HepG2 (cell line): ENCODE data around the gene MAJIN. TPM values are rescaled to one million over a fixed set of nuclear protein-coding genes. Genes with fewer than 3 reads are reported as not detected.

Experiments
- AGO2 ChIP-seq: fragments of 200-400 bp; formaldehyde crosslinking; optimal IDR thresholded peaks from 2 replicates; pipeline ENCODE3; 2017; ENCODE audit warnings: mild to moderate bottlenecking, low read depth, low read length, moderate library complexity
- ARNTL ChIP-seq: sonication (generic); formaldehyde crosslinking; IDR thresholded peaks from 2 replicates; pipeline ENCODE4 v1.4.0; 2020; ENCODE audit warnings: mild to moderate bottlenecking, missing genetic modification reagents
- CENPX ChIP-seq: sonication (generic); formaldehyde crosslinking; IDR thresholded peaks from 2 replicates; pipeline ENCODE4 v1.9.0; 2021; ENCODE audit warnings: mild to moderate bottlenecking, missing genetic modification reagents, moderate library complexity
- EZH2 ChIP-seq: conservative IDR thresholded peaks from 2 replicates; pipeline ENCODE4 v1.6.1; 2012; ENCODE audit warnings: mild to moderate bottlenecking, low read depth, low read length, moderate library complexity
- FOSL1 ChIP-seq: sonication (generic); formaldehyde crosslinking; IDR thresholded peaks from 2 replicates; pipeline ENCODE4 v1.9.0; 2021; ENCODE audit warnings: missing genetic modification reagents, borderline replicate concordance
- HOXA7 ChIP-seq: sonication (generic); formaldehyde crosslinking; IDR thresholded peaks from 2 replicates; pipeline ENCODE4 v1.8.1; 2022; ENCODE audit warnings: mild to moderate bottlenecking, missing genetic modification reagents, moderate library complexity
- NCOA5 ChIP-seq: sonication (generic); formaldehyde crosslinking; IDR thresholded peaks from 2 replicates; pipeline ENCODE4 v1.4.0; 2020; ENCODE audit warnings: missing genetic modification reagents
- SATB2 ChIP-seq: sonication (generic); formaldehyde crosslinking; IDR thresholded peaks from 2 replicates; pipeline ENCODE4 v1.5.0; 2020; ENCODE audit warnings: missing genetic modification reagents
- SMAD1 ChIP-seq: sonication (generic); formaldehyde crosslinking; IDR thresholded peaks from 2 replicates; pipeline ENCODE4 v1.4.0; 2020; ENCODE audit warnings: missing genetic modification reagents, low read depth, mild to moderate bottlenecking, borderline replicate concordance
- ZBTB1 ChIP-seq: sonication (generic); formaldehyde crosslinking; IDR thresholded peaks from 2 replicates; pipeline ENCODE4 v1.4.0; 2020; ENCODE audit warnings: missing genetic modification reagents, borderline replicate concordance
- ZIK1 ChIP-seq: sonication (generic); formaldehyde crosslinking; IDR thresholded peaks from 2 replicates; pipeline ENCODE4 v1.5.0; 2020; ENCODE audit warnings: mild to moderate bottlenecking, low read depth, missing genetic modification reagents, borderline replicate concordance
- ZNF253 ChIP-seq: sonication (generic); formaldehyde crosslinking; IDR thresholded peaks from 2 replicates; pipeline ENCODE4 v1.8.0; 2022; ENCODE audit warnings: mild to moderate bottlenecking, missing genetic modification reagents, borderline replicate concordance
- ZNF383 ChIP-seq: sonication (generic); formaldehyde crosslinking; IDR thresholded peaks from 2 replicates; pipeline ENCODE4 v1.4.0; 2020; ENCODE audit warnings: missing genetic modification reagents, mild to moderate bottlenecking, borderline replicate concordance
- ZNF577 ChIP-seq: sonication (generic); formaldehyde crosslinking; IDR thresholded peaks from 2 replicates; pipeline ENCODE4 v1.4.0; 2020; ENCODE audit warnings: mild to moderate bottlenecking, low read depth, missing genetic modification reagents, borderline replicate concordance
- ZNF720 ChIP-seq: sonication (generic); formaldehyde crosslinking; IDR thresholded peaks from 2 replicates; pipeline ENCODE4 v1.4.0; 2020; ENCODE audit warnings: missing genetic modification reagents
- ZNF782 ChIP-seq: sonication (generic); formaldehyde crosslinking; IDR thresholded peaks from 2 replicates; pipeline ENCODE4 v1.4.0; 2020; ENCODE audit warnings: missing genetic modification reagents, mild to moderate bottlenecking, borderline replicate concordance
- ZNF792 ChIP-seq: IDR thresholded peaks from 2 replicates; pipeline ENCODE4 v1.6.1; 2016
- polyA plus RNA-seq, 8 experiments: library from polyadenylated mRNA; depleted of rRNA in 3 of 8; stranded (reverse) in 7 of 8; unstranded in 1 of 8; fragments of >200 nt; fragmentation: Illumina TruSeq in 4 of 8; extraction: Trizol in 4 of 8; gene quantifications; 2 replicates each; pipeline versions ENCODE4 v1.2.1 to v1.2.3, GENCODE V29; 2011 to 2016; ENCODE audit warnings: low read depth in 4 of 8, missing spikeins in 1 of 8, mixed read lengths in 1 of 8; ENCODE audit not compliant: insufficient read depth in 1 of 8
- total RNA-seq, 5 experiments: library from RNA; depleted of rRNA; stranded (reverse); fragments of >200 nt; fragmentation: Illumina TruSeq; extraction: Trizol; gene quantifications; 2 replicates each; pipeline ENCODE4 v1.2.3, GENCODE V29; 2016; ENCODE audit warnings: low read depth in 1 of 5
- TF ChIP-seq, protein P1 (sequence below), 2 experiments: sonication (generic) in 1 of 2; formaldehyde crosslinking in 1 of 2; IDR thresholded peaks; 2 replicates each; pipeline versions ENCODE4 v1.6.1 to v1.9.0; 2014 to 2022; ENCODE audit warnings: antibody characterized with exemption in 1 of 2, borderline replicate concordance in 1 of 2, inconsistent platforms in 1 of 2, low read depth in 1 of 2, missing genetic modification reagents in 1 of 2
- TF ChIP-seq, protein P2 (sequence below): IDR thresholded peaks from 2 replicates; pipeline ENCODE4 v1.6.1; 2018; ENCODE audit warnings: missing genetic modification reagents
- TF ChIP-seq, protein P3 (sequence below): sonication (generic); formaldehyde crosslinking; IDR thresholded peaks from 2 replicates; pipeline ENCODE4 v1.4.0; 2020; ENCODE audit warnings: missing genetic modification reagents

Gene MAJIN
- total and polyA plus RNA-seq, 2 of the 13 experiments (the other 11 are each of a cell fraction or from before 2014, with no cell fraction given) = not detected

DNA sequence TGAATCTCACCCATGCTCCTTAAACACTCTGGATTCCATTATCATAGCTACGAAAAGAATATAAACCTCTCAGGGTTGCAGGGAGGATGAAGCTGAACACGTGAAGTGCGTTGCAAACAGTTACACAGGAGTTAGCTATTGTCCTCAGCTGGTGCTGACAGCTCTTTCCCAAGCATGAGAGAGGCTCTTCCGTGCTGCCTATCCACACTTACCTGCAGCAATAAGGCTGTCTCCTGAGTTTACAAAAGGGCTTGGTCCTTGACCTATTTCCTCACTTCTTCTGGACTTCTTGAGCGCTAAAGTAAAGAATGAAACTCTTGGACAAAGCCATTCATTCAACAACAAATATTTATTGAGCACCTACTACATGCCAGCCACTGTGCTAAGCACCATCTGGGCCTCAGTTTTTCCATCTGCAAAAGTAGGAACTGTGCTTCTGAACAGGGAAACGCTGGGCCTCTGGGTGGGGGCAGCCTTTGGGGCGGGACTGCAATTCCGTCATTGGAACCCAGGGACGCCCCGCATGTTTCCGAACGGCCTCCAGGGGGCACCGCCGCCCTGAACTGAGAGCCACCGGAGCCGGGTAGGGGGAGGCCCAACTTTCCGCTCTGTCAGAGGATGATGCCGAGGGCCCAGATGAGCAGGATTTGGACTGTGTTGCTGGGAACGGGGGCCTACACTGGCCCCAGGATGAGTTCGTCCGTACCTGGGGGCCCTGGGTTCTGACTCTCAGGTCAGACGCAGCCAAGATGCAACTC, 41.4 kb upstream of the MAJIN start (continued):
- no peak for TF ChIP-seq FOSL1
- TF ChIP-seq, protein P1, sequence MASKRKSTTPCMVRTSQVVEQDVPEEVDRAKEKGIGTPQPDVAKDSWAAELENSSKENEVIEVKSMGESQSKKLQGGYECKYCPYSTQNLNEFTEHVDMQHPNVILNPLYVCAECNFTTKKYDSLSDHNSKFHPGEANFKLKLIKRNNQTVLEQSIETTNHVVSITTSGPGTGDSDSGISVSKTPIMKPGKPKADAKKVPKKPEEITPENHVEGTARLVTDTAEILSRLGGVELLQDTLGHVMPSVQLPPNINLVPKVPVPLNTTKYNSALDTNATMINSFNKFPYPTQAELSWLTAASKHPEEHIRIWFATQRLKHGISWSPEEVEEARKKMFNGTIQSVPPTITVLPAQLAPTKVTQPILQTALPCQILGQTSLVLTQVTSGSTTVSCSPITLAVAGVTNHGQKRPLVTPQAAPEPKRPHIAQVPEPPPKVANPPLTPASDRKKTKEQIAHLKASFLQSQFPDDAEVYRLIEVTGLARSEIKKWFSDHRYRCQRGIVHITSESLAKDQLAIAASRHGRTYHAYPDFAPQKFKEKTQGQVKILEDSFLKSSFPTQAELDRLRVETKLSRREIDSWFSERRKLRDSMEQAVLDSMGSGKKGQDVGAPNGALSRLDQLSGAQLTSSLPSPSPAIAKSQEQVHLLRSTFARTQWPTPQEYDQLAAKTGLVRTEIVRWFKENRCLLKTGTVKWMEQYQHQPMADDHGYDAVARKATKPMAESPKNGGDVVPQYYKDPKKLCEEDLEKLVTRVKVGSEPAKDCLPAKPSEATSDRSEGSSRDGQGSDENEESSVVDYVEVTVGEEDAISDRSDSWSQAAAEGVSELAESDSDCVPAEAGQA (IDR thresholded peaks at IDR 0.05; ENCODE audit: low read depth) = no peak
- TF ChIP-seq, protein P1 (CRISPR knock-in tag; IDR thresholded peaks at IDR 0.05; ENCODE audit: borderline replicate concordance) = no peak
- TF ChIP-seq, protein P2, sequence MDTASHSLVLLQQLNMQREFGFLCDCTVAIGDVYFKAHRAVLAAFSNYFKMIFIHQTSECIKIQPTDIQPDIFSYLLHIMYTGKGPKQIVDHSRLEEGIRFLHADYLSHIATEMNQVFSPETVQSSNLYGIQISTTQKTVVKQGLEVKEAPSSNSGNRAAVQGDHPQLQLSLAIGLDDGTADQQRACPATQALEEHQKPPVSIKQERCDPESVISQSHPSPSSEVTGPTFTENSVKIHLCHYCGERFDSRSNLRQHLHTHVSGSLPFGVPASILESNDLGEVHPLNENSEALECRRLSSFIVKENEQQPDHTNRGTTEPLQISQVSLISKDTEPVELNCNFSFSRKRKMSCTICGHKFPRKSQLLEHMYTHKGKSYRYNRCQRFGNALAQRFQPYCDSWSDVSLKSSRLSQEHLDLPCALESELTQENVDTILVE (CRISPR knock-in tag) = no peak
- no peak for TF ChIP-seq SATB2 (CRISPR knock-in tag)
- TF ChIP-seq ZIK1 (CRISPR knock-in tag) = no peak; the same call in 1 of the 2 replicates
- no peak for TF ChIP-seq EZH2
- TF ChIP-seq ZNF782 (CRISPR knock-in tag) = no peak
- TF ChIP-seq AGO2 = no peak
- TF ChIP-seq HOXA7 = no peak
- no peak for TF ChIP-seq ZBTB1 (CRISPR knock-in tag)
- no peak for TF ChIP-seq ZNF383
- no peak for TF ChIP-seq CENPX (CRISPR knock-in tag)
- no peak for TF ChIP-seq ZNF720 (CRISPR knock-in tag)
- TF ChIP-seq NCOA5 (CRISPR knock-in tag) = no peak
- no peak for TF ChIP-seq ZNF577
- TF ChIP-seq ZNF792 = 0 out of 2 replicates have a peak, but pooled peaks have one; percentile 15
- TF ChIP-seq, protein P3, sequence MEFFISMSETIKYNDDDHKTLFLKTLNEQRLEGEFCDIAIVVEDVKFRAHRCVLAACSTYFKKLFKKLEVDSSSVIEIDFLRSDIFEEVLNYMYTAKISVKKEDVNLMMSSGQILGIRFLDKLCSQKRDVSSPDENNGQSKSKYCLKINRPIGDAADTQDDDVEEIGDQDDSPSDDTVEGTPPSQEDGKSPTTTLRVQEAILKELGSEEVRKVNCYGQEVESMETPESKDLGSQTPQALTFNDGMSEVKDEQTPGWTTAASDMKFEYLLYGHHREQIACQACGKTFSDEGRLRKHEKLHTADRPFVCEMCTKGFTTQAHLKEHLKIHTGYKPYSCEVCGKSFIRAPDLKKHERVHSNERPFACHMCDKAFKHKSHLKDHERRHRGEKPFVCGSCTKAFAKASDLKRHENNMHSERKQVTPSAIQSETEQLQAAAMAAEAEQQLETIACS (CRISPR knock-in tag) = no peak
- TF ChIP-seq ARNTL = no peak
- TF ChIP-seq ZNF253 (CRISPR knock-in tag) = no peak
- TF ChIP-seq SMAD1 (CRISPR knock-in tag) = no peak
